GM18867 (cell line): ENCODE measurements around the gene FOXL2NB.
"Not testable (repeated sequence)": the region's sequence is repeated elsewhere in the genome, so short reads cannot be mapped to it uniquely, and the experiment has no call there.

Experiments used
- ATAC-seq: cut with Tn5 transposase; IDR thresholded peaks from one replicate; pipeline ENCODE4 v1.9.1; 2021; ENCODE audit warnings: mild to moderate bottlenecking, moderate library complexity; ENCODE audit not compliant: unreplicated experiment

Gene FOXL2NB

DNA sequence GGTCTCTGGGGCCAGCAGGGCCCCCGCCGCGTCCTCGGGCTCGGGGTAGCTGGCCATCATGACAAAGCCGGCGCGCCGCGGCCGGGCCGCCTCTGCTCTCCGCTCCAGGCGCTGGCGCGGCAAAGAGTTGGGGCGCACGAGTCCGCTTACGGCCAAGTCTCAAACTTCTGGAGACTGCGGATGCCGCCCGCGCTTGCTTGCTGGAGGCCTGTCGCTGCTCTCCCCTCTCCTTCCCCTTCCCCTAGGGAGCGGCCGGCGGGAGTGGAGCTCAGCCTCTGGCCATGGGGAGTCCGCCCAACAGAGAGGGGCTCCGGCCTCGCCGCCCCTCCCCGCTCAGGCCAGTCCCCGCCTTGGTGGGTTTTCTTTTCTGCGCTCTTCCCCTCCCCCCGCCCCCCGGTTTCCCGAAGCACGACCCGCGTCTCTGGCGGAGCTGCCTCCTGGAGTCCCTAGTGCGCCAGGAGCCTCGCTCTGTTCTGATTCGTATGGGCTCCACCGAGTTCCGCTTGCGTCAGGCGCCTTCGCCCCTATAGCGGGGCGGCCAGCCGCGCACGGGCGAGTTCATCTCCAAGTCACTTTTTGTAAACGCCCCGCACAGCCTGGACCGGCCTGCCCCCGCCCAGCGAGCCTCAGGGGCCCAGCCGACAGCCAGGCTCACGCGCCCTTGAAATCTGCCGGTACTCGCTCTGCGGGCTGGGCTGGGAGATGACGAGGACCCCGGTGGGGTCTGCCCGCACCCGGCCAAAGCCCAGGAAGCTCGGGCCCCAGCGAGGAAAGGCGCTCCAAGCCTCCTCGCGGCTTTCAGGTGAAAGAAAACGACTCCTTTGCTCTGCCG is at the start of gene FOXL2NB, which contains the start of gene FOXL2:
Gene FOXL2NB, plus strand, starts transcription at position 555 of the 832 bp plus-strand sequence. Its CDS starts 148 bp downstream, at position 703.
Gene FOXL2, minus strand, starts transcription at position 475 of the 832 bp plus-strand sequence. Its CDS starts 415 bp downstream, at position 60.
- no peak for ATAC-seq

DNA sequence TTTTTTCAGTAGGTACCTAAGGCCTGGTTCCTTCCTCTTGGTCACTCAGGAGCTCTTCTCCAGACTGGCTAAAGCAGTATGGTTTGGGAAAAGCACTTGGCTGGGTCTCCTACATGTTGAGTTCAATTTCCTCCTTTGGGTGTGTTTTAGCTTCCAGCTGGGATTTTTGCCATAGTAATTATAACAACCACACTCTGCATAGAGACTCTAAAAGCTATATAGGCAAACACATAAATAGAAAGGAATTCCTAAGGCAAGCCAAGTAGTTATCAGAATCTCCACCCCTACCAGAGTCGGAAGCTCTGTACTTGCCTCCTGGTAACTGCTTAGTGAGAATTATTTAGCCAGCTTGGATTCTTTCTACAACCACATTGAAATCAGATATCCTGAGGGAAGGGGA is 48.7 kb upstream of the FOXL2NB start:
- ATAC-seq: no peak

DNA sequence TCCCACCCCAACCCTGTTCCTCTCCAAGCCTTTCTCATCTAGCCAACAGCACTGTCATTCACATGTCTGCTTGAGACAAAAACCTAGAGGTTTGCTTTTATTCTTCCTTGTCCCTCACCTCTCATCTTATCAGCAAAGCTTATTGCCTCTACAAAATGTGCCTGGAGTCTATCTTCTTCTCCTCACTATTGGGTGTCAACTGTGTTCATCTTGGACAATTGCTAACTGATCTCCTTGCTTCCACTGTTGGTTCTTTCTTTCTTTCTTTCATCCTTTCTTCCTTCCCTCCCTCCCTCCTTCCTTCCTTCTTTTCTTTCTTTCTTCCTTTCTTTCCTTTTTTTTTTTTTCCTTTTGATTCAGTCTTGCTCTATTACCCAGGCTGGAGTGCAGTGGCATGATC is 48.3 kb upstream of the FOXL2NB start:
- no peak for ATAC-seq

DNA sequence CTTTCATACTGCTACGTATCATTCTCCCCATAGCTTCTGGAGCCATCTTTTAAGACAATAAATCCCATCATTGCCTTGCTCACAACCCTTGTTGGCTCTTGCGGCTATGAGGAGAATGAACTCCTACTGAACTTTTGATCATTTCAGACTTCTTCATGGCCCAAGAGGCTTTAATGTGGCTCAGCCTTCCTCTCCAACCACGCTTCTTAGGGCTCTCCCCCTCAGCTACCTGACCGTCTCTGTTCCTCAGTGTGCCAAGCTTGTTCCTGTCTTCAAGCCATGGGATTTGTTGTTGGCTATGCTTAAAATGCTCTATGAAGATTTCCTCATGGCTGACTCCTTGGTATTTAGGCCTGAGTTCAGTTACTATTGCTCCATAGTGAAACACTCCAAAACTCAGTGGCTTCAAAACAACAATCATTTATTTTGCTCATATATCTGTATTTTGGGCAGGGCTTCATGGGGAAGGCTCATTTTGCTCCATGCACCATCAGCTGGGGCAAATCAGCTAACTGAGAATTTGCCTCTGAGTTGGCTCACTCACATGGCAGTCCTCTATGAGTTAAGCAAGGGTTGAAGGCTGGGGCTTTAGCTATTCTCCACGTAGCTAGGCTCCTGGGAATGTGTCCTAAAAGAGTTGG is 47.5 kb upstream of the FOXL2NB start:
- ATAC-seq: no peak

DNA sequence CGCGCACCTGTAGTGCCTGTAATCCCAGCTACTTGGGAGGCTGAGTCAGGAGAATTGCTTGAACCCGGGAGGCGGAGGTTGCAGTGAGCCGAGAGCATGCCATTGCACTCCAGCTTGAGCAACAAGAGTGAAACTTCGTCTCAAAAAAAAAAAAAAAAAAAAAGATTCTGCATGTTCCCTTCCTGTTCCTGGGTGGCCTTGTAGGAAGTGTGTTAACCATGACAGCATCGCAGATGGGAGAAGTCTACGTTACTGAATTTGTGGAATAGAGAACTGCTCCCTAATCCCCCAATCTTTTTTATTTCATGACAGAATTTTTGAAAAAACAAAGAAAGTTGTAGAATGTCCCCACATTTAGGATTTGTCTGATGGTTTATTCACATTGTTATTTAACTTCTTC is 45.5 kb upstream of the FOXL2NB start:
- ATAC-seq: no peak

DNA sequence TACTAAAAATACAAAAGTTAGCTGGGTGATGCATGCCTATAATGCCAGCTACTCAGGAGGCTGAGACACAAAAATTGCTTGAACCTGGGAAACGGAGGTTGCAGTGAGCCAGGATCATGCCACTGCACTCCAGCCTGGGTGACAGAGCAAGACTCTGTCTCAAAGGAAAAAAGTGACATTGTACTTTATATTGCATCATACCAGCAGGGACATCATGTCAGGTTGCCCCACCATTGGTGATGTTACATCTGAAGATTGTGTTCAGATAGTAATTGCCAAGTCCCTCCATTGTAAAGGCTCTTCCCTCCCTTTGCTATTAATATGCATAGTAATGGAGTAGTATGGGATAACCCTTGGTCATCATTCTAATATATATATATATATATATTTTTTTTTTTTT is 44.8 kb upstream of the FOXL2NB start:
- no peak for ATAC-seq

DNA sequence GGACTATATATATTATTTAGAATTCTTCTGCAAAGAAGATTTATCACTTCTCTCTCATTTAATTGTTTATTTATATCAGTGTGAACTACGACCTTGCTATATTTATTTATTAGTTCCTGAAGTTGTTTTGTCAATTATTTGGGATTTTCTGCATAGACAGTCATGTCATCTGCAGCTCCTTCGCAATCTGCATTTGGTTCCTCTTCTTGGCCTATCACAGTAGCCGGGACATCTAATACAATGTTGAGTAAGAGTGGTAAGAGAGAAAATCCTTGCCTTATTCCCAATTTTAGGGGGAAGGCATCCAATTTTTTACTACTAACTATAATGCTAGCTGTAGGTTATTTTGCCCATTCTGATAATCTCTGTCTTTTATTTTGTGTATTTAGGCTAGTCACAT is 39.5 kb upstream of the FOXL2NB start:
- ATAC-seq: no peak

DNA sequence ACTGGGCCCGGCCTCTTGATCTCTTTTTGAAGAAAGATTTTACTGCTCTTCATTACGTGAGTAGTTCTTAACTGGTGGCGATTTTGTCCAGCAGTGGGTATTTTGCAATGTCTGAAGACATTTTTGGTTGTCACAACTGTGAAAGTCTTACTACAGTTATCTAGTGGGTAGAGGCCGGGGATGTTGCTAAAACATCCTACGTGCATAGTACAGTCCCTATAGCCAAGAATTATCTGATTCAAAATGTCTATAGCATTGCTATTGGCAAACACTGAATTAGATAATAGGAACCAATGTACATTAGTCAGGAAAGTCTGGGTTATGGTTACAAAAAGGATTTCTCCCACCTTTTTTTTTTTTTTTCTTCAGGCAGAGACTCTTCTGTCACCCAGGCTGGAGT is 38.2 kb upstream of the FOXL2NB start:
- no peak for ATAC-seq

DNA sequence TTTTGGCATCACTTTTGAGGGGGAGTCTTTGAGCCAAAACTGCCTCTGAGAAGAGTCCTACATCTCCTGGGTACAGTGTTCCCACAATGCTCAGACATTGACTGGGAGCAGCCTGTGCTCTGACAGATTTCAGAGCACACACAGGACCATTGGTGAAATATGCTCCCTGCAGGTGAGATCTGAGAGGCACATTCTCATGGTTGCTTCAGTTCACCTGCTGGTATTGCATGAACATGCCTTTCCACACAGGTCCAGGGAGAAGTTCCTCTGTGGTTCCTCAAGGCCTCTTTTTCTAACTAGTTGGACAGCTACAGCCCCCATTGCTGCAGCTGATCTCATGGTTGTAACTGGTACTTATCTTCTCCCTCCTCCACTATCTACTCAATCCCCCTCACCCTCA is 37.1 kb upstream of the FOXL2NB start:
- ATAC-seq: no peak

DNA sequence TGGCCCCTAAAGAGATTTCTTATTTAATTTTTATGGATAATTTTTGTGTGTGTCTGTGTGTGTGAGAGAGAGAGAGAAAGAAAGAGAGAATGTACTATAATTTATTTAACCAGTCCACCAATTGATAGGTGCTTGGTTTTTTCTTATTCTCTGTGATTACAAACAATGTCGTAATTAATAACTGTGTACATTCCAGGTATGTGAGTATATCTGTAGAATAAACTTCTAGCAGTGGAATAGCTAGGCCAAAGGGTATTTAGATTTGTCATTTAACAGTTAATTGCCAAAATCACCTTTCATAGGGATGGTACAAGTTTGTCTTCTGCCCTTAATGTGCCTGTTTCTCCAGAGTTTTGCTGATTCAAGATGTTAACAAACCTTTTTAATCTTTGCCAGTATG is 35.4 kb upstream of the FOXL2NB start:
- ATAC-seq: no peak

DNA sequence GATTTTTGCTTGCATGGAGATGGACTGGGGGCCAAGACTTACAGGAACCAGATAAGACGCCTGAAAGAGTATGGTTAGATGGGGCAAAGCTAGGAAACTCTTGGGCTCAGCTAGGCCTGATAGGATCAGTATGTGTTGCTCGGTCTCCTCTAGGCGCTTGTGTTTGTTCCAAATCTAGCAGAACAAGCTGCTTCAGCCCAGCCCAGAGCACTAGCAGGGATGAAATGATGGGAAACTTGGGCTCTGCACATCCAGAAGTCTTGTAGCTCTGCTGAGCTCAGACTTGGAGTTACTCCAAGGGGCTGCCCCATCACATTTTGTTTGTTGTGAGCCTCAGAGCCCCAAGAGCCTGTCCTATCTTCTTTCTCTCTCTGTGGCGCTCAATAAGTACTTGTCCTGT is 34.8 kb upstream of the FOXL2NB start:
- ATAC-seq: no peak

DNA sequence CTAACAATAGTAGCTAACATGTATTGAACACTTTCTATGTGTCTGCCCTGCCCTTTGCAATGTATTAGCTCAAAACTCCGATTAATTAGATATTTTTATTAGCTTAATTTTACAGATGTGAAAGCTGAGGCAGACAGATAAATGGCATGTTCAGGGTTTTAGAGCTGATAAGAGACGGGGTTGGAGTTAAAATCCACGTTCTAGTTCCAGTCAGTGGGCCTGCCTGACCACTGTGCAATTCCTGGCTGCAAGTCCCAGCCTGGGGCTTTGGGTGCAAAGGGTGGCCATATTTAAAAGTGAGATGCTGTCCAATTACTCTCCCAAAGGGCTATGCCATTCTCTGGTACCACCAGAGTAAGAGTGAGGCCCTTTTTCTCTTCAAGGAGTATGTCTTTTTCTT is 33.3 kb upstream of the FOXL2NB start:
- ATAC-seq: no peak

DNA sequence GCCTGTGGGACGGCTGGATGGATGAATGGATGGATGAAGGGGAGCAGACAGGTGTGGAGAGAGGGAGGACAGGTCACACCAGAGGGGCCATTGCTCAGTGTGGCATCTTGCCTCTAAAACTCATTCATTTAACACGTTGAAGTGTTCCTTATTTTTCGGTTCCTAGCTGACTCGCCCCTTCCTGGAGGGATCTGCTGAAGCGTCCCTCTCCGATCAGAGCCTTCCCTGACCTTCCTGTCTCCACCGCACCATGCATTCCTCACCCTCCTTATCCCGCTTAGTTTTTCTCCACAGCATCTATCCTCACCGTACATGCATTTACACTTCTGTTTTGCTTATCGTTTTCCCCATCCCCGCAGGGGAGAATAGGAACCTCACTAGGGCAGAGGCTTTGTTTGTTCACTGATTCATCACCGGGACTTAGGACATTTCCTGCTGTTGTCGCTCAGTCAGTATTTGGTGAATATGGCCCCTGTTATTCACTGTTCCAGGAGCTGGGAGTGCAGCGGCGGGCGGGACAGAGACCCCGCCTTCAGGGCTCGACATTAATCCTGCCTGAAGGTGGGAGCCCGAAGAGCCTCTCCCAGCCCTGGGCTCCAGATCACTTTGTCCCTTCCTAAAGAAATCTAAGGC is 32.0 kb upstream of the FOXL2NB start:
- ATAC-seq: peak; percentile 18

DNA sequence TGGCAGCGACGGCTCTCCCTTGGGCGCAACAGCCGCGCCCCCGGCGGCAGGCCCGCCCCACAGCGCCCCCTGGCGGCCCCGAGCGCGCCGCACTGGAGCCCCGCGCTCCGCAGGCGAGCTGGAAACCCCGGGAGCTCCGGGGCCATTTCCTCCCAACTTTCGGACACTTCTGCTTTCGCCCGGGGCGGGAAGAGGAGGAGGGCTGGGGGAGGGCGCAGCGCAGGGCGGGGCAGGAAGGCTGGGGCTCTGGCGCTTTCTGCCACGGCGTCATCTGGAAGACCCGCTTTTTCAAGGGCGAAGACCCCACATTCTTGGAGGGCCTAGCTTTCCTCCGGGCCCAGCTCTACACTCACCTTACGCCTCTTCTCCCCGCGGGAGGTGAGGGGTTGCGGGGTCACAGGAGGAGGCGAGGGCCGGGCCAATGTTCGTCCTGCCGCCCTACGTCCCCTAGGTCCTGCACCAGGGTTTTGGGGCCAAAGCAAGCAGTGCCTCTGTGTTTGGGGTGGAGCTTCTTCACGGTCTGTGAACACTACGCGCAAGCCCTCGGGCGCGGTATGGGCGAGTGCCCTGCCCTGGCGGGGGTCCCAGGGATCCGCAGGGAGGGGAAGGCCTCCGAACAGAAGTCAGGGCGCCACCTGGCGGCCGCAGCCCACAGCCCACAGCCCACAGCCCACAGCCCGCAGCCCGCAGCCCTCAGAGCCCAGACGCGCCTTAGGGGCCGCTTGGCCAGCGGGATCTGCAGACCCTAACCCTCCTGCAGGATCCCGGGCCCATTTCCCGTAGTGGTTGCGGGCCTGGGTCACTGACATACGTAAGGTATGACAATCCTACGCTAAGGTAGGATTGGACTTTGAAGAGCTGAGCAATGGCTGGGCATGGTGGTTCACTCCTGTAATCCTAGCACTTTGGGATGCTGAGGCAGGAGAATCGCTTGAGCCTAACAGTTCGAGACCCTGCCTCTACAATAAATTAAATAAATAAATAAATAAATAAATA is 31.2 kb upstream of the FOXL2NB start:
- peak; percentile 87 for ATAC-seq

DNA sequence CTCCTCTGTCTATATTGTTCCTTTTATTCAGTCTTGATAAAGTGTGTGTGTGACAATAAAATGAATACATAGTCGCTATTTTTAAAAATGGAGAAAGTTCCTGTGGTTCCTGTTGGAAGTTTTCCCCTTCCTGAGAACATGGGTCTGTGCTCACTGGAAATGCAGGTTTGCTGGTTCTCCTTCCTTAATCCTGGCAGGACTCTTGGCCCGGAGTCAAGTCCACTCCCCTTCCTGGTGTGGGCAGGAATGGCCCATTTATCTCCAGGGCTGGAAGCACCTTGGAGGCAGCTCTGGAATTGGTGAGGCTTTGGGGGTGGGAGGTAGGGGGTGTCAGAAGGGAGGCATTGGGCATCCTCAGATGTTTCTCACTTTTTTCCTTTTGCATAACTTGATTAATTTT is 30.2 kb upstream of the FOXL2NB start:
- no peak for ATAC-seq

DNA sequence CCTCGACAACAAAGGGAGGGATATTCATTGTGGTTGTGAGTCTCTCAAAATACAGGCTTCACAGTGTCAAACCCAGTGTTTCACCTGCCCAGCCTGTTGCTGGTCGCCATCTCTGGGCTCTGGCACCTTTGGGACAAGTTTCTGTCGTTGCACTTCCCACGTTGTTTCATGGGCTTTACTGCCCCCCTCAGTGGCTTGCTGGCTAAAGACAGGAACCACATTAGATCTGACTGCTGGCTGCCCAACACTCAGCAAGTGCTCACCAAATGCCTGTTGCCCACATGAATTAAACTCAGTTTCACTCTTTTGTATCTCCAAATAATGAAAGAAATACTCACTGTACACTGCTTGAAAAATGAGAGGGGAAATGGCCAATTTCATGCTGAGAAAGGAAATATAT is 27.7 kb upstream of the FOXL2NB start:
- ATAC-seq: no peak

DNA sequence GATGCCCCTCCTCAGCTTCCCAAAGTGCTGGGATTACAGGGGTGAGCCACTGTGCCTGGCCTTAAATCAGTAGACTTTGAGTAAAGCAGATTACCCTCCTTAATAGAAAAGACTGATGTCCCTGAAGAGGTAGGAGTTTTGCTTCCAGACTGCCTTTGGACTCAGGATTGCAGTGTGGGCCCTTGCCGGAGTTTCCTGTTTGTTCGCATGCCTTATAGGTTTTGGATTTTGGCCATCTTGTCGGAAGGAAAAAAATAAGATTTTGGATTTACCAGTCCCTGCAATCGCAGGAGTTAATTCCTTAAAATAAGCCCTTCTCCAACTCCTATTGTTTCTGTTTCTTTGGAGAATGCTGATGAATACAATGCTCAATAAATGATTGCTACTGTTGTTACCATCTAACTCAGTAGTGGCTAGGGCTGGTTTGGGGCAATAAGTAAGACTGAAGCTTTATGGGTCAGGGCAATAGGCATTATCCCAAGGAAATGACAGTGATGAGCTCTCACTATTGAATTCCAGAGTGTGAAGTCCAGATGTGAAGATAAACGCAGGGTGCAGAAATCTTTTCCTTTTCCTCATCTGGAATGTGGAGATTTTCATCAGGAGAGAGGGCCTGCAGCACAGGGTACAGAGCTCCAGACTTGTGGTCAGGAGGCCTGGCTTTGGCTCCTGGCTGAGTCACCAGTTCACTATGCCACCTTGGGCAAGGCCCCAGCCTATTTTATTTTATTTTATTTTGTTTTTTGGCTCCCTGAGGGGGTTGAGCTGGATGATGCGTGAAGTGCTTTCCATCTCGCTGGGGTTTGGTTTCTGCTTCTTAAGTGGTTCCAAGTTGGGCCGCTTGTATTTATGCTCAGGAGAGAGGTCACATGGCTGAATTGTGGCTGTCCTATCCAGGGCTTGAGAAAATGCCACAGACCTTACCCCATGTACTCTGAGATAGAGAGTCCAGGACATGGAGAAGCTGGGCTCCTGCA is 25.4 kb upstream of the FOXL2NB start:
- no peak for ATAC-seq

DNA sequence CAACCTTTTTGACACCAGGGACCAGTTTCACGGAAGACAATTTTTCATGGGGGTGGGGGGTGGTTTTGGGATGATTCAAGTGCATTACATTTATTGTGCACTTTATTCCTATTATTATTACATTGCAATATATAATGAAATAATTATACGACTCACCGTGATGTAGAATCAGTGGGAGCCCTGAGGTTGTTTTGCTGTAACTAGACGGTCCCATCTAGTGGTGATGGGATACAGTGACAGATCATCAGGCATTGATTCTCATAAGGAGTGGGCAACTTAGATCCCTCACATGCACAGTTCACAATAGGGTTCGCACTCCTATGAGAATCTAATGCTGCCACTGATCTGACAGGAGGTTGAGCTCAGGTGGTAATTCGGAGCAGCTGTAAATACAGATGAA is 24.6 kb upstream of the FOXL2NB start:
- not testable (repeated sequence) for ATAC-seq

DNA sequence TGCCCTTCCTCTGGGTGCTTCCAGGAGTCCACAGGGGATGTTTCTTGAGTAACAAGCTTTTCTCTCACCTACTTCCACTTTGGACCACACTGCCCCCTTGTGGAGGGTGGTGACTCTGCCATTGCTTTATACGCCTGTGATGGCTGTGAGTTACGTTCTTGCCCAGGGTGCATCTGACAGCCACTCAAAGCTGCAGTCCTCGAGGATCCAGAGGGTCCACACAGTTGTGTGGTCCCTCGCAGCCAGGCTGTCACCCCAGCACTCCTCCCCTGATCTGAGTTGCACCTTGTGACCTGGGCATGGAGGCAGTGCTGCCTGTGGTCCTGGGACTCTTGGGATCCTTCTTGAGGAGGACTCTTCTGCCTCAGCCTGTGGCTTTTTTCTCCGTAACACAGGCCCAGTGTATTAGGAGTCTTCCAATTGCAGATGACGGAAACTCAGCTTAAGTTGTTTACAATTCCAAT is 23.5 kb upstream of the FOXL2NB start:
- ATAC-seq: peak; percentile 91
